CD1c-positive myeloid dendritic cell (primary cell): ENCODE measurements around the gene SGK1.
"Not testable (repeated sequence)": the region's sequence is repeated elsewhere in the genome, so short reads cannot be mapped to it uniquely, and the experiment has no call there.

Source experiments
- DNase-seq: peaks from one replicate; pipeline ENCODE4 v3.0.0-alpha.2; 2016; ENCODE audit errors: extremely low spot score

Gene SGK1

GRCh38 chr6:134223796-134224420 is 94.0 kb downstream of the SGK1 start:
- DNase-seq, result no peak

GRCh38 chr6:134221250-134221649 is 96.7 kb downstream of the SGK1 start:
- no peak for DNase-seq

GRCh38 chr6:134217798-134218140 is 100.1 kb downstream of the SGK1 start:
- DNase-seq, result no peak

- DNase-seq, result peak; percentile 24
Measured at GRCh38 chr6:134217105-134217797, 100.7 kb downstream of the SGK1 start.

- peak; percentile 86 for DNase-seq
Measured at GRCh38 chr6:134216301-134217010, 101.5 kb downstream of the SGK1 start.

DNA sequence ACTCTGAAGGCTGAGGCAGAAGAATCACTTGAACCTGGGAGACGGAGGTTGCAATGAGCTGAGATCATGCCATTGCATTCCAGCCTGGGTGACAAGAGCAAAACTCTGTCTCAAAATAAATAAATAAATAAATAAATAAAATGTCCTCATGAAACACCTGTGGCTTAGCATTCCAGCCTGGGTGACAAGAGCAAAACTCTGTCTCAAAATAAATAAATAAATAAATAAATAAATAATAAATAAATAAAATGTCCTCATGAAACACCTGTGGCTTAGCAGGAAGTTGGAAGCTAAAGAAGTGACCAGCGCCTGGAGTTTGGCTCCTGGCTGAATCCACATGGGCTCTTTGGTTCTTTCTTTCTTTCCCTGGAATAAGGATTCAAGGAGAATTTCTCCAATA is 104.5 kb downstream of the SGK1 start:
- DNase-seq, result not testable (repeated sequence)

GRCh38 chr6:134211297-134211696 is 106.6 kb downstream of the SGK1 start:
- no peak for DNase-seq

DNA sequence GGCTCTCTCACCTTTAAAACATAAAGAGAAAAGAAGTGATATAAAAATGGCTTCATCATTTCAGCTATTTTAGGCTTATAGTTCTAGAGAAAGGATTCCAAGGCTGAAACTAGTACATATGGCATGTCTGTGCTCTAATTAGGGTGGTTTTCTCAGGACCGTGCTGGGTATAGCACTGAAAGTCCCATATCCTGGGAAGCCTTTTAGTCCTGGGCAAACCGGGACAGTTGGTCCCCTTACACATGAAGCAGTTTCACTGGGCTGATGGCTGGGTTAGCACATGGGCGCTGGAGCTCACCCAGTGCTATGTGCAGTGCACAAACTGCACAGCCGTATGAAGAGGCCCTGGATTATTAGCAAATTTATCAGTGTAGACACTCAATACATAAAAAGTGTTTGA is 110.5 kb downstream of the SGK1 start:
- DNase-seq, result no peak

GRCh38 chr6:134205366-134205765 is 112.5 kb downstream of the SGK1 start:
- no peak for DNase-seq

DNA sequence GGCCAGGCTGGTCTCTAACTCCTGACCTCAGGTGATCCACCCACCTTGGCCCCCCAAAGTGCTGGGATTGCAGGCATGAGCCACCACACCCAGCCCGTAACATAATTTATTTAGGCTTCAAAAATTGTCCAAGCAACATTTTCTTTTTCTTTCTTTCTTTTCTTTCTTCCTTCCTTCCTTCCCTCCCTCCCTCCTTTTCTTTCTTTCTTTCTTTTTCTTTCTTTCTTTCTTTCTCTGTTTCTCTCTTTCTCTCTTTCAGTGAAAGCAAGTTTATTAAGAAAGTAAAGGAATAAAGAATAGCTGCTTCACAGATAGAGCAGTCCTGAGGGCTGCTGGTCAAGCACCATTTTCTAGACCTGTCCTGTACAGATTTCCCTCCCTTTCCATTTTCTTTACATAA is 113.2 kb downstream of the SGK1 start:
- not testable (repeated sequence) for DNase-seq

DNA sequence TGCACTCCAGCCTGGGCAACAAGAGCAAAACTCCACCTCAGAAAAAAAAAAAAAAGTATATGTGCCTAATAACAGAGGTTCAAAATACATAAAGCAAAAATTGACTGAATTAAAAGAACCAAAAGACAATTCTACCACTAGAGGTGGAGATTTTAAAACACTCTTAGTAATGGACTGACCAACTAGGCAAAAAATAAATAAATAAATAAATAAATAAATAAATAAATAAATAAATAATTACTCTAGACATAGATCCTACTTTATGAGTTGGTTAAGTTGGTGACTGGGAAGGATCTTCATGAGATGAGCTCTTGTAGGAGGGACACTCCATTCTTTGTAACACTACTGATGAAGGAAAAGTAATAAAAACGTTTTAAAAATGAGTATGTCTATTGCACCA is 113.9 kb downstream of the SGK1 start:
- DNase-seq, result no peak

- no peak for DNase-seq
Measured at GRCh38 chr6:134201716-134202115, 116.2 kb downstream of the SGK1 start.

GRCh38 chr6:134199848-134200606 is 117.9 kb downstream of the SGK1 start:
- DNase-seq, result no peak

GRCh38 chr6:134198093-134198492 is 119.8 kb downstream of the SGK1 start:
- no peak for DNase-seq

DNA sequence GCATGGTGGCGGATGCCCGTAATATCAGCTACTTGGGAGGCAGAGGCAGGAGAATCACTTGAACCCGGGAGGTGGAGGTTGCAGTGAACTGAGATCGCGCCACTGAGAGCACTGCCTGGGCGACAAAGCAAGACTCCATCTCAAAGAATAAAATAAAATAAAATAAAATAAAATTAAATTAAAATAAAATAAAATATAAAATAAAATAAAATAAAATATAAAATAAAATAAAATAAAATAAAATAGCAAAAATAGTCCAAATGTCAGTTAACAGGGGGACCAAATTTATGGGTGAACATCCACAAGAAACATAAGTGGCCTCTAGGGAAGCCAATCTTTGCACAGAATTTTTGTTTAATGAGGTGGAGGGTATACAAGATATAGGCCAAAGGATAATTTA is 120.2 kb downstream of the SGK1 start:
- DNase-seq, result not testable (repeated sequence)

DNA sequence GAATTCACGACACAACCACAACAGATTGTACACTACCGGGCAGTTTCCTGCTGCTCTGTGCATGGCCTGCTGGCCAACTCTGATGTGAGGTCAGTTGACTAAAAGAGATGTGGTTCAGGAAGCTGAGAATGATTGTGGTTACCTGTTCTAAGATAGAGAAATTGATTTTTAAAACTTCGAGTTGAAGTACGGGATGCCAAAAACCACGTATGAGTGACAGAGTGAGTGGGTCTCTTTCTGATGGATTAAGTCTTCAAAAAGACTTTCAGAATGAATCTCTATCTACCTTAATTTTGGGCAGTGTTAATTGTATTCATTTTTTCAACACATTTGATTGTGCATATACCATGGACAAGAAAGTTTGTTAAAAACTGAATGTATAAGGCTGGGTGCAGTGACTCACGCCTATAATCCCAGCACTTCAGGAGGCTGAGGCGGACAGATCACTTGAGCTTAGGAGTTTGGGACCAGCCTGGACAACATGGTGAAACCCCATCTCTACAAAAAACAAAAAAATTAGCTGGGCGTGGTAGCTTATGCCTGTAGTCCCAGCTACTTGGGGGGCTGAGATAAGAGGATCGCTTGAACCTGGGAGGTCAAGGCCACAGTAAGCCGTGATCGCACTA is 121.2 kb downstream of the SGK1 start:
- no peak for DNase-seq

- no peak for DNase-seq
Measured at GRCh38 chr6:134195985-134196384, 121.9 kb downstream of the SGK1 start.

GRCh38 chr6:134195164-134195906 is 122.6 kb downstream of the SGK1 start:
- DNase-seq, result no peak

DNA sequence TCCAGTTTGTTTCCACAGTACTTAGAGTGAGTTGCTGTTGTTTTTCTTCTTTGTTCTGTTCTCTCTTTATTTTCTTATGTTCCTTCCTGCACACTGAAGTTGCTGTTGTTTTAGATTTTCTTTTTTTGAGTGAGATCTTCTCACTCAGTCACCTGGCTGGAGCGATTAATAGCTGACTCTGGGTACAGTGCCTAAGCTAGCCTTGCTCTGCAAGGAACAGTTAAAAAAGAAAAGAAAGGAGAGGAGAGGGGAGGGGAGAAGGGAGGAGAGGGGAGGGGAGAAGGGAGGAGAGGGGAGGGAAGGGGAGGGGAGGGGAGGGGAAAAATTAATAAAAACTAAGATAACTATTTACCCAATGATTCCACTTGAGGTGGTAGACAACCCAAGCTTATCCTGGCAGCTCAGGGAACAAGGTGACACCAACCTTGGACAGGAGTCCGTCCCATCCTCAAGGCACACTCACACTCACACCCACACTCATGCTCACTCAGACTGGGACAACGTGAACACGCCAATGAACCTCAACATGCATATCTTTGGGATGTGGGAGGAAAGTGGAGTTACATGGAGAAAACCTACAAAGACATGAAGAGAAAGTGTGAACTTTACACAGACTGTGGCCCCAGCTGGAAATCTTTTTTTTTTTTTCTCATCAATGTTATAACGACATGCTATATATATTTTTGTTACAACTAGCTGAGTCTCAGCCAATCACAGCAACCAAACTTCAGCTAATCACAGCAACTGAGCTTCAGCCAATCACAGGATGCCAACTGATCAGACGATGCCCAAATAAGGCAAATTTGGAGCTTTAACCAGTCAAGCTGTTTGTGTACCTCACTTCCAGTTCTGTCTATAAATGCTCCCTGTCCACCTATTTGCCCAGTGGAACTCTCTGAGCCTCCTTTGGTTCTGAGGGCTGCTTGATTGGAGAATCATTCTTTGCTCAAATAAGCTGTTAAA is 124.1 kb downstream of the SGK1 start:
- no peak for DNase-seq

DNA sequence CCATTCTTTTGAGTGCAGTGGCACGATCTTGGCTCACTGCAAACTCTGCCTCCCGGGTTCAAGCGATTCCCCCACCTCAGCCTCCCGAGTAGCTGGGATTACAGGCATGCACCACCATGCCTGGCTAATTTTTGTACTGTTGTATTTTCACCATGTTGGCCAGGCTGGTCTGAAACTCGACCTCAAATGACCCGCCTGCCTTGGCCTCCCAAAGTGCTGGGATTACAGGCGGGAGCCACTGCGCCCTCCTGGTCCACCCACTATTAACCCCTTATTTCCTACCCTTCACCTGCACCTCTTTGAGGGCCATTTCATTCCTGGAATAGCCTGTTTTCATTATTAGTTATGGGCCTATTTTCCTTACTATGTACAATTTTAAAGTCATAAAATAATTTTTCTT is 125.3 kb downstream of the SGK1 start:
- DNase-seq, result not testable (repeated sequence)
